ENCODE data around the gene SESTD1. TPM values are rescaled to one million over a fixed set of nuclear protein-coding genes. Genes with fewer than 3 reads are reported as not detected.
A peak's percentile ranks its signal among the peaks of the same experiment; 100 is the strongest.

SESTD1 gene
- total RNA-seq, 1 donor from 2014 or later = 29.7 TPM

DNA sequence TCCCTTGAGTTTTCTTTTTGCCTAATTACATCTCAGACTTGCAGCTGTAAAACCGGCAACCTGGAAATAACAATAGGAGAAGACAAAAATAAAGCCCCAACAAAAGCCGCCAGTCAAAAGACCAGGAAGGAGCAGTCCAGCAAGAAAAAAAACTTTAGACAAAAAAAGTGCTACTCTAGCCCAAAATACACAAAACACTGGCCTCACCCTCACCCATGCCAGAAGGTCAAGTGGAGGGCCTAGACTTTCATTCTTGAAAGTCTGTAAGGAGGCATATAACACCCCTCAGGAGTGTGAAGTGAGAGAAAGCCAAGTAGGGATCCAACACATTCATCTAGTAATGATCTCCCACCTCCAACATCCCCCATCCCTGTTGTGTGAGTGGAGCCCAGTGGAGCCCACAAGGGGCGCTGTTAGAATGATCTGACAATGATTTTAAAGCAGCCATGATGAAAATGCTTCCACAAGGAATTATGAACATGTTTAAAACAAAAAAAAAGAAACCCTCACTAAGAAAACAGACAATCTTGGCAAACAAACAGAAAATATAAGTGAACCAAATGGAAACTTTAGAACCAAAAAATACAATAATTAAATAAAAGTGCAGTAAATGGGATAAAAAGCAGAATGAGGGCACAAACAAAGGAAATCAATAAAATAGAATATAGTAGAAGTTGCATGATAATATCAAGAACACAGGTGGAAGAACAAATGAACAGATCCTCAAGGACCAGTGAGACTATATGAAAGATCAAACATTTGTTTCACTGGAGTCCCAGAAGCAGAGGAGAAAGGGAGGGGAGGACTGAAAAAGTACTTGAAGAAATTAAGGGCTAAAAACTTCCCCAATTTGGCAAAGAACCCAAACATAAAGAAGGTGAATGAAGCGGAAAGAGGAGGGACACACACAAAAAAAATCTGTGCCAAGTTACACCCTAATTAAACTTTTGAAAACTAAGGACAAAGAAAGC is 23.9 kb downstream of the SESTD1 start:
- Histone ChIP-seq H3K4me1 (ENCODE audit: control insufficient read depth in 3 of 3, insufficient read depth in 3 of 3, low read length in 3 of 3) (peaks cover 3 to 18% (median 12%) of the 10 kb centered on the region in 3 donors), H3K36me3 (ENCODE audit: control insufficient read depth in 3 of 3, insufficient read depth in 3 of 3, low read length in 3 of 3) (no peaks in the 10 kb centered on the region), H3K27ac (ENCODE audit: low read depth, low read length) (no peak overlapping the region), H3K9ac (ENCODE audit: low read depth in 1 of 3, low read length in 3 of 3) (no peak overlapping the region), H3K27me3 (ENCODE audit: control insufficient read depth in 3 of 3, insufficient read depth in 3 of 3, low read length in 3 of 3) (no peaks in the 10 kb centered on the region), H3K9me3 (ENCODE audit: control insufficient read depth in 3 of 3, low read length in 3 of 3) (no peaks in the 10 kb centered on the region), H3K4me3 (ENCODE audit: low read length in 3 of 3) (no peak overlapping the region)

DNA sequence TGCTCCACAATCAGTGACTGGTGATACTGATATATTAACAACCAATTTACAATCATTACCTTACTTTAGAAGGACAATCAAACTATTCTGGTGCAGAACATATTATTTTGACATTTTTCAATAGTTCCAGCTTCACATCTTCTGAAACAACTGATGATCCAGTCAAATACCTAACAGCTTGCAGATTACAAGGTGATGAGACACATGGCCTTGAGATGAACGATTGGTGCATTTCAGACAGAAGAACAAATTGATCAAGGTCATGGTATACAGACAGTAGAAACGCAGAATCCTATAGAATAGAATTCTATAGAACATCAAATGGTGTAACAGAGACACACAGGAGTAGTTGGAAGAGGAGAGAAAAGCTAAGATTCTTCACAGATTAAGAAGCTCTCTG is 24.8 kb downstream of the SESTD1 start:
- Histone ChIP-seq H3K36me3 (ENCODE audit: control insufficient read depth in 3 of 3, insufficient read depth in 3 of 3, low read length in 3 of 3) (no peaks in the 10 kb centered on the region), H3K4me3 (ENCODE audit: low read length in 3 of 3) (no peak overlapping the region), H3K9ac (ENCODE audit: low read depth in 1 of 3, low read length in 3 of 3) (no peak overlapping the region), H3K4me1 (ENCODE audit: control insufficient read depth in 3 of 3, insufficient read depth in 3 of 3, low read length in 3 of 3) (peaks cover 3 to 18% (median 13%) of the 10 kb centered on the region in 3 donors), H3K27ac (ENCODE audit: low read depth, low read length) (no peak overlapping the region), H3K27me3 (ENCODE audit: control insufficient read depth in 3 of 3, insufficient read depth in 3 of 3, low read length in 3 of 3) (no peaks in the 10 kb centered on the region), H3K9me3 (ENCODE audit: control insufficient read depth in 3 of 3, low read length in 3 of 3) (no peaks in the 10 kb centered on the region)

DNA sequence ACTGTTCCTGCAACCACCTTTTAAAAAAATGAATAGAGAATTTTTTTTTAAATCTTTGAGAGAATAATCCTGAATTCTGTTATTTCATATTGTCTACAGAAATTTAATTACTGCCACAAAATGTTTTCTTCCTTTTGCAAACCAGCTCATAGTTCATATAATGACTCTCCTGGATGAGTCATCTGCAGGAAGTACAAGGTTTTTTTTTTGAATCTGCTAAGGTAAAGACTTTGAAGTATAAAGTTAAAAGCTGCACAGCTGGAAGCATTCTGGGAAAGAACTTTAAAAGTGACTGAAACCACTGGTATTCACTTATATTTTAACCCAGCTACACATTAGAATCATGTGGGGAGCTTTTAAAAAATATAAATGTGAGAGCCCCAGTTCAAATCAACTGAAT is 25.4 kb downstream of the SESTD1 start:
- peaks cover 3 to 18% (median 13%) of the 10 kb centered on the region in 3 donors for H3K4me1 ChIP-seq (ENCODE audit: control insufficient read depth in 3 of 3, insufficient read depth in 3 of 3, low read length in 3 of 3)
- no peak overlapping the region for H3K9ac ChIP-seq (ENCODE audit: low read depth in 1 of 3, low read length in 3 of 3)
- no peaks in the 10 kb centered on the region for H3K9me3 ChIP-seq (ENCODE audit: control insufficient read depth in 3 of 3, low read length in 3 of 3)

DNA sequence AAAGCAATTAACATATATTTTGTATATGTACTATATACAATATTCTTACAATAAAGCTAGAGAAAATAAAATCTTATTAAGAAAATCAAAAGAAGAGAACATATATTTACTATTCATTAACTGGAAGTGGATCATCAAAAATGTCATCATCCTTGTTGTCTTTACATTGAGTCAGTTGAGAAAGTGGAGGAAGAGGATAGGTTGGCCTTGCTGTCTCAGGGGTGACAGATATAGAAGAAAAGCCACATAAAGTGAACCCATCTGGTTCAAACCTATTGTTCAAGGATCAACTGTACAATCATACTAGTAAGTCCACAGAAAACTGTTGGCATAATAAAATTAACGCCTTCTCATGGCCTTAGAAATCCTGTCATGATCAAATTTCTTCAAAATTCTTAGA is 26.6 kb downstream of the SESTD1 start:
- Histone ChIP-seq H3K27ac (ENCODE audit: low read depth, low read length) (no peak overlapping the region), H3K36me3 (ENCODE audit: control insufficient read depth in 3 of 3, insufficient read depth in 3 of 3, low read length in 3 of 3) (no peaks in the 10 kb centered on the region), H3K4me3 (ENCODE audit: low read length in 3 of 3) (no peak overlapping the region), H3K9ac (ENCODE audit: low read depth in 1 of 3, low read length in 3 of 3) (no peak overlapping the region), H3K27me3 (ENCODE audit: control insufficient read depth in 3 of 3, insufficient read depth in 3 of 3, low read length in 3 of 3) (no peaks in the 10 kb centered on the region), H3K9me3 (ENCODE audit: control insufficient read depth in 3 of 3, low read length in 3 of 3) (no peaks in the 10 kb centered on the region), H3K4me1 (ENCODE audit: control insufficient read depth in 3 of 3, insufficient read depth in 3 of 3, low read length in 3 of 3) (peaks cover 3 to 18% (median 13%) of the 10 kb centered on the region in 3 donors)

More for the DNA sequence above, 25.4 kb downstream of the SESTD1 start:
- Histone ChIP-seq H3K4me3 (ENCODE audit: low read length in 3 of 3) (no peak overlapping the region), H3K27ac (ENCODE audit: low read depth, low read length) (no peak overlapping the region), H3K36me3 (ENCODE audit: control insufficient read depth in 3 of 3, insufficient read depth in 3 of 3, low read length in 3 of 3) (no peaks in the 10 kb centered on the region), H3K27me3 (ENCODE audit: control insufficient read depth in 3 of 3, insufficient read depth in 3 of 3, low read length in 3 of 3) (no peaks in the 10 kb centered on the region)

GRCh38 chr2:179237209-179237946 is 27.3 kb downstream of the SESTD1 start:
- Histone ChIP-seq H3K27ac (ENCODE audit: low read depth, low read length) (no peak overlapping the region), H3K4me3 (ENCODE audit: low read length in 3 of 3) (no peak overlapping the region), H3K36me3 (ENCODE audit: control insufficient read depth in 3 of 3, insufficient read depth in 3 of 3, low read length in 3 of 3) (no peaks in the 10 kb centered on the region), H3K27me3 (ENCODE audit: control insufficient read depth in 3 of 3, insufficient read depth in 3 of 3, low read length in 3 of 3) (no peaks in the 10 kb centered on the region), H3K4me1 (ENCODE audit: control insufficient read depth in 3 of 3, insufficient read depth in 3 of 3, low read length in 3 of 3) (peaks cover 3 to 18% (median 13%) of the 10 kb centered on the region in 3 donors), H3K9me3 (ENCODE audit: control insufficient read depth in 3 of 3, low read length in 3 of 3) (no peaks in the 10 kb centered on the region), H3K9ac (ENCODE audit: low read depth in 1 of 3, low read length in 3 of 3) (peak overlapping the region in 1 of 3 donors; percentile 46)

- H3K4me3 ChIP-seq (ENCODE audit: low read length in 3 of 3) = no peak overlapping the region
- no peaks in the 10 kb centered on the region for H3K36me3 ChIP-seq (ENCODE audit: control insufficient read depth in 3 of 3, insufficient read depth in 3 of 3, low read length in 3 of 3)
- no peaks in the 10 kb centered on the region for H3K9me3 ChIP-seq (ENCODE audit: control insufficient read depth in 3 of 3, low read length in 3 of 3)
- H3K27me3 ChIP-seq (ENCODE audit: control insufficient read depth in 3 of 3, insufficient read depth in 3 of 3, low read length in 3 of 3) = no peaks in the 10 kb centered on the region
- H3K4me1 ChIP-seq (ENCODE audit: control insufficient read depth in 3 of 3, insufficient read depth in 3 of 3, low read length in 3 of 3) = peaks cover 3 to 17% (median 13%) of the 10 kb centered on the region in 3 donors
- no peak overlapping the region for H3K9ac ChIP-seq (ENCODE audit: low read depth in 1 of 3, low read length in 3 of 3)
- H3K27ac ChIP-seq (ENCODE audit: low read depth, low read length) = no peak overlapping the region
Observed at GRCh38 chr2:179235463-179236108, 29.0 kb downstream of the SESTD1 start.

- Histone ChIP-seq H3K9ac (ENCODE audit: low read depth in 1 of 3, low read length in 3 of 3) (no peak overlapping the region), H3K36me3 (ENCODE audit: control insufficient read depth in 3 of 3, insufficient read depth in 3 of 3, low read length in 3 of 3) (no peaks in the 10 kb centered on the region), H3K9me3 (ENCODE audit: control insufficient read depth in 3 of 3, low read length in 3 of 3) (no peaks in the 10 kb centered on the region), H3K4me1 (ENCODE audit: control insufficient read depth in 3 of 3, insufficient read depth in 3 of 3, low read length in 3 of 3) (peaks cover 3 to 15% (median 13%) of the 10 kb centered on the region in 3 donors), H3K4me3 (ENCODE audit: low read length in 3 of 3) (no peak overlapping the region), H3K27ac (ENCODE audit: low read depth, low read length) (no peak overlapping the region), H3K27me3 (ENCODE audit: control insufficient read depth in 3 of 3, insufficient read depth in 3 of 3, low read length in 3 of 3) (no peaks in the 10 kb centered on the region)
Observed at GRCh38 chr2:179234658-179235240, 29.9 kb downstream of the SESTD1 start.

GRCh38 chr2:179233626-179234430 is 30.8 kb downstream of the SESTD1 start:
- no peaks in the 10 kb centered on the region for H3K9me3 ChIP-seq (ENCODE audit: control insufficient read depth in 3 of 3, low read length in 3 of 3)
- H3K4me3 ChIP-seq (ENCODE audit: low read length in 3 of 3) = no peak overlapping the region
- no peak overlapping the region for H3K27ac ChIP-seq (ENCODE audit: low read depth, low read length)
- H3K9ac ChIP-seq (ENCODE audit: low read depth in 1 of 3, low read length in 3 of 3) = no peak overlapping the region
- peaks cover 3 to 15% (median 13%) of the 10 kb centered on the region in 3 donors for H3K4me1 ChIP-seq (ENCODE audit: control insufficient read depth in 3 of 3, insufficient read depth in 3 of 3, low read length in 3 of 3)
- no peaks in the 10 kb centered on the region for H3K36me3 ChIP-seq (ENCODE audit: control insufficient read depth in 3 of 3, insufficient read depth in 3 of 3, low read length in 3 of 3)
- no peaks in the 10 kb centered on the region for H3K27me3 ChIP-seq (ENCODE audit: control insufficient read depth in 3 of 3, insufficient read depth in 3 of 3, low read length in 3 of 3)

- Histone ChIP-seq H3K9ac (ENCODE audit: low read depth in 1 of 3, low read length in 3 of 3) (no peak overlapping the region), H3K4me1 (ENCODE audit: control insufficient read depth in 3 of 3, insufficient read depth in 3 of 3, low read length in 3 of 3) (peaks cover 3 to 12% (median 11%) of the 10 kb centered on the region in 3 donors), H3K4me3 (ENCODE audit: low read length in 3 of 3) (no peak overlapping the region), H3K9me3 (ENCODE audit: control insufficient read depth in 3 of 3, low read length in 3 of 3) (no peaks in the 10 kb centered on the region), H3K36me3 (ENCODE audit: control insufficient read depth in 3 of 3, insufficient read depth in 3 of 3, low read length in 3 of 3) (no peaks in the 10 kb centered on the region), H3K27me3 (ENCODE audit: control insufficient read depth in 3 of 3, insufficient read depth in 3 of 3, low read length in 3 of 3) (no peaks in the 10 kb centered on the region), H3K27ac (ENCODE audit: low read depth, low read length) (no peak overlapping the region)
Observed at GRCh38 chr2:179233083-179233490, 31.5 kb downstream of the SESTD1 start.

Measured in skeletal muscle tissue (tissue), 4 donors.